HG03457 (cell line): Measurements from ENCODE around the gene PRDM10.
A peak's percentile ranks its signal among the peaks of the same experiment; 100 is the strongest.

ENCODE experiments used
- ATAC-seq: cut with Tn5 transposase; IDR thresholded peaks from one replicate; pipeline ENCODE4 v1.9.1; 2021; ENCODE audit warnings: moderate number of reproducible peaks; ENCODE audit not compliant: unreplicated experiment

The PRDM10 gene

GRCh38 chr11:130008326-130008725 lies 5.7 kb upstream of the PRDM10 start:
- ATAC-seq = no peak

- no peak for ATAC-seq
Observed at GRCh38 chr11:130006929-130007328, 4.3 kb upstream of the PRDM10 start.

- ATAC-seq = no peak
Observed at GRCh38 chr11:130003717-130004001, 1.0 kb upstream of the PRDM10 start.

GRCh38 chr11:130002846-130003716 lies 446 bp upstream of the PRDM10 start:
- peak; percentile 77 for ATAC-seq

GRCh38 chr11:130001461-130002351 lies 929 bp downstream of the PRDM10 start:
- peak; percentile 16 for ATAC-seq

GRCh38 chr11:130000552-130001176 lies 2.0 kb downstream of the PRDM10 start:
- no peak for ATAC-seq

GRCh38 chr11:129999407-129999806 lies 3.2 kb downstream of the PRDM10 start:
- ATAC-seq = no peak

- ATAC-seq = no peak
Observed at GRCh38 chr11:129998905-129999304, 3.7 kb downstream of the PRDM10 start.

- no peak for ATAC-seq
Observed at GRCh38 chr11:129998107-129998506, 4.5 kb downstream of the PRDM10 start.

GRCh38 chr11:129997513-129997912 lies 5.1 kb downstream of the PRDM10 start:
- ATAC-seq = no peak

- ATAC-seq = no peak
Observed at GRCh38 chr11:129996113-129996870, 6.3 kb downstream of the PRDM10 start.

GRCh38 chr11:129995163-129995562 lies 7.5 kb downstream of the PRDM10 start:
- ATAC-seq = no peak

GRCh38 chr11:129992161-129992944 lies 10.3 kb downstream of the PRDM10 start:
- no peak for ATAC-seq

- no peak for ATAC-seq
Observed at GRCh38 chr11:129989149-129989813, 13.4 kb downstream of the PRDM10 start.

- ATAC-seq = no peak
Observed at GRCh38 chr11:129987950-129988349, 14.7 kb downstream of the PRDM10 start.

GRCh38 chr11:129985823-129986222 lies 16.8 kb downstream of the PRDM10 start:
- no peak for ATAC-seq

- no peak for ATAC-seq
Observed at GRCh38 chr11:129980086-129980485, 22.5 kb downstream of the PRDM10 start.

- no peak for ATAC-seq
Observed at GRCh38 chr11:129979046-129979605, 23.5 kb downstream of the PRDM10 start.

GRCh38 chr11:129978447-129978846 lies 24.2 kb downstream of the PRDM10 start:
- no peak for ATAC-seq
